ENCODE results near the gene FHL2. TPM values are rescaled to one million over a fixed set of nuclear protein-coding genes. Genes with fewer than 3 reads are reported as not detected.

Gene FHL2
- total and polyA plus RNA-seq, 2 of the 13 experiments (the other 11 are each of a cell fraction or from before 2014, with no cell fraction given): 1.9 to 74.8 TPM

GRCh38 chr2:105328281-105329196, 70.3 kb downstream of the FHL2 start (continued):
- TF ChIP-seq ZNF574 (CRISPR knock-in tag; IDR thresholded peaks at IDR 0.05): peak; percentile 65
- TF ChIP-seq PHF21A (CRISPR knock-in tag; IDR thresholded peaks at IDR 0.05): no peak
- TF ChIP-seq ARID2 (CRISPR knock-in tag; IDR thresholded peaks at IDR 0.05; ENCODE audit: borderline replicate concordance): peak; percentile 78; the same call in 1 of the 2 replicates
- TF ChIP-seq, protein P1, sequence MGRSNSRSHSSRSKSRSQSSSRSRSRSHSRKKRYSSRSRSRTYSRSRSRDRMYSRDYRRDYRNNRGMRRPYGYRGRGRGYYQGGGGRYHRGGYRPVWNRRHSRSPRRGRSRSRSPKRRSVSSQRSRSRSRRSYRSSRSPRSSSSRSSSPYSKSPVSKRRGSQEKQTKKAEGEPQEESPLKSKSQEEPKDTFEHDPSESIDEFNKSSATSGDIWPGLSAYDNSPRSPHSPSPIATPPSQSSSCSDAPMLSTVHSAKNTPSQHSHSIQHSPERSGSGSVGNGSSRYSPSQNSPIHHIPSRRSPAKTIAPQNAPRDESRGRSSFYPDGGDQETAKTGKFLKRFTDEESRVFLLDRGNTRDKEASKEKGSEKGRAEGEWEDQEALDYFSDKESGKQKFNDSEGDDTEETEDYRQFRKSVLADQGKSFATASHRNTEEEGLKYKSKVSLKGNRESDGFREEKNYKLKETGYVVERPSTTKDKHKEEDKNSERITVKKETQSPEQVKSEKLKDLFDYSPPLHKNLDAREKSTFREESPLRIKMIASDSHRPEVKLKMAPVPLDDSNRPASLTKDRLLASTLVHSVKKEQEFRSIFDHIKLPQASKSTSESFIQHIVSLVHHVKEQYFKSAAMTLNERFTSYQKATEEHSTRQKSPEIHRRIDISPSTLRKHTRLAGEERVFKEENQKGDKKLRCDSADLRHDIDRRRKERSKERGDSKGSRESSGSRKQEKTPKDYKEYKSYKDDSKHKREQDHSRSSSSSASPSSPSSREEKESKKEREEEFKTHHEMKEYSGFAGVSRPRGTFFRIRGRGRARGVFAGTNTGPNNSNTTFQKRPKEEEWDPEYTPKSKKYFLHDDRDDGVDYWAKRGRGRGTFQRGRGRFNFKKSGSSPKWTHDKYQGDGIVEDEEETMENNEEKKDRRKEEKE (IDR thresholded peaks at IDR 0.05): no peak
- TF ChIP-seq ZNF274 (CRISPR knock-in tag; IDR thresholded peaks at IDR 0.05): peak; percentile 71; the same call in 1 of the 2 replicates
- peak; percentile 52; the same call in 1 of the 2 replicates for TF ChIP-seq ZNF558 (CRISPR knock-in tag; IDR thresholded peaks at IDR 0.05; ENCODE audit: borderline replicate concordance)
- peak; percentile 74; the same call in 1 of the 2 replicates for TF ChIP-seq MEF2D (CRISPR knock-in tag; IDR thresholded peaks at IDR 0.05)
- peak; percentile 70 for TF ChIP-seq MED1 (CRISPR knock-in tag; IDR thresholded peaks at IDR 0.05)
- TF ChIP-seq IKZF1 (IDR thresholded peaks at IDR 0.05): no peak
- TF ChIP-seq ZNF292 (CRISPR knock-in tag; IDR thresholded peaks at IDR 0.05; ENCODE audit: borderline replicate concordance, low read depth): peak; percentile 84; the same call in 1 of the 2 replicates
- no peak for TF ChIP-seq MLLT10 (CRISPR knock-in tag; IDR thresholded peaks at IDR 0.05)
- no peak for TF ChIP-seq XRCC5 (optimal IDR thresholded peaks at IDR 0.05; ENCODE audit: low read length)
- TF ChIP-seq ZFP91 (CRISPR knock-in tag; IDR thresholded peaks at IDR 0.05; ENCODE audit: borderline replicate concordance): peak; percentile 76
- peak; percentile 90 for TF ChIP-seq MXD4 (CRISPR knock-in tag; IDR thresholded peaks at IDR 0.05)
- TF ChIP-seq ZNF234 (CRISPR knock-in tag; conservative IDR thresholded peaks at IDR 0.05): 0 out of 2 replicates have a peak, but pooled peaks have one; percentile 21
- no peak for TF ChIP-seq SYNCRIP (IDR thresholded peaks at IDR 0.05; ENCODE audit: insufficient read depth, low read depth, low read length)
- no peak for TF ChIP-seq FOSL1 (CRISPR knock-in tag; IDR thresholded peaks at IDR 0.05; ENCODE audit: borderline replicate concordance)
- no peak for TF ChIP-seq TBL1XR1 (IDR thresholded peaks at IDR 0.05; ENCODE audit: borderline replicate concordance, low read length, partially characterized antibody)
- TF ChIP-seq SRSF9 (IDR thresholded peaks at IDR 0.05; ENCODE audit: borderline replicate concordance, insufficient read depth, low read depth, low read length, poor library complexity, severe bottlenecking): no peak
- peak; percentile 57; the same call in 1 of the 2 replicates for TF ChIP-seq MLX (CRISPR knock-in tag; IDR thresholded peaks at IDR 0.05)
- peak; percentile 96 for TF ChIP-seq ZNF598 (CRISPR knock-in tag; IDR thresholded peaks at IDR 0.05; ENCODE audit: borderline replicate concordance)

Measured in HepG2 (cell line).